Endothelial cell of umbilical vein (primary cell): ENCODE data around the gene SMNDC1. TPM values are rescaled to one million over a fixed set of nuclear protein-coding genes. Genes with fewer than 3 reads are reported as not detected.

Source experiments
- BruUV-seq: library from RNA; stranded (reverse); fragments of 400-500 nt; replicated peaks from 2 replicates; lab custom pipeline; 2021; lab: Mats Ljungman, UMichigan
- CTCF ChIA-PET: fragments of 300-600, 350-600 bp; sonication (Branson Sonifier 250); formaldehyde crosslinking; loops from one replicate; lab custom pipeline; 2021; ENCODE audit warnings: antibody characterized with exemption, inconsistent platforms; lab: Charles Lee
- POLR2A ChIA-PET: fragments of 300-600, 350-600 bp; sonication (Branson Sonifier 250); formaldehyde crosslinking; loops from one replicate; lab custom pipeline; 2021; ENCODE audit warnings: antibody characterized with exemption, inconsistent platforms; lab: Charles Lee
- DNase-seq: peaks from one replicate; pipeline ENCODE4 v3.0.0-alpha.2; 2011; ENCODE audit warnings: low read depth, low spot score
- FAIRE-seq: peaks from 2 replicates; lab custom pipeline; 2011; peaks lifted over from hg19 to GRCh38; lab: Jason Lieb, UNC
- H2AFZ ChIP-seq: 2 replicates; pipeline ENCODE4 v1.6.0; 2012; ENCODE audit warnings: low read depth, low read length, control low read depth, inconsistent platforms
- H3K27ac ChIP-seq: 2 replicates; pipeline ENCODE4 v1.5.1; 2011; ENCODE audit warnings: low read depth, mild to moderate bottlenecking, control low read depth, low read length, moderate library complexity; ENCODE audit not compliant: insufficient read depth
- H3K27me3 ChIP-seq, 2 experiments: 2 replicates each; pipeline versions ENCODE4 v1.6.0 to v1.6.1; 2011; ENCODE audit warnings: low read length in 2 of 2, mixed read lengths in 1 of 2; ENCODE audit not compliant: control insufficient read depth in 2 of 2, insufficient read depth in 2 of 2
- H3K36me3 ChIP-seq, 2 experiments: 2 replicates in 1 of 2; 3 replicates in 1 of 2; pipeline ENCODE4 v1.5.1; 2011; ENCODE audit warnings: low read length in 2 of 2, mild to moderate bottlenecking in 1 of 2, moderate library complexity in 1 of 2; ENCODE audit not compliant: control insufficient read depth in 2 of 2, insufficient read depth in 2 of 2; ENCODE audit errors: extremely low read depth in 1 of 2
- H3K4me1 ChIP-seq: 3 replicates; pipeline ENCODE4 v1.5.1; 2011; ENCODE audit warnings: mild to moderate bottlenecking, low read length; ENCODE audit not compliant: control insufficient read depth, insufficient read depth; ENCODE audit errors: extremely low read depth
- H3K4me2 ChIP-seq: 2 replicates; pipeline ENCODE4 v1.6.1; 2011; ENCODE audit warnings: low read length, control low read depth, mixed read lengths; ENCODE audit not compliant: insufficient read depth
- H3K4me3 ChIP-seq, 3 experiments: fragments of 200-600 bp in 1 of 3; sonication (generic), shearing (Covaris generic) in 1 of 3; replicated peaks in 1 of 3; 2 replicates each; pipeline ENCODE4 v1.5.1; 2011 to 2016; ENCODE audit warnings: control low read depth in 3 of 3, low read length in 3 of 3, mild to moderate bottlenecking in 2 of 3, inconsistent platforms in 1 of 3, low read depth in 1 of 3, moderate library complexity in 1 of 3; ENCODE audit not compliant: insufficient read depth in 1 of 3
- H3K79me2 ChIP-seq: 2 replicates; pipeline ENCODE4 v1.6.0; 2012; ENCODE audit warnings: low read length, inconsistent platforms; ENCODE audit not compliant: control insufficient read depth, insufficient read depth
- H3K9ac ChIP-seq: replicated peaks from 2 replicates; pipeline ENCODE3; 2011; ENCODE audit warnings: low read length, control low read depth; ENCODE audit not compliant: insufficient read depth; ENCODE audit errors: extremely low read depth
- H3K9me1 ChIP-seq: replicated peaks from 3 replicates; pipeline ENCODE4 v1.6.0; 2011; ENCODE audit warnings: mild to moderate bottlenecking, low read length; ENCODE audit not compliant: control insufficient read depth, insufficient read depth; ENCODE audit errors: extremely low read depth
- H3K9me3 ChIP-seq: replicated peaks from 2 replicates; pipeline ENCODE4 v1.5.1; 2012; ENCODE audit warnings: low read length, inconsistent platforms; ENCODE audit not compliant: control insufficient read depth, insufficient read depth
- H4K20me1 ChIP-seq: replicated peaks from 2 replicates; pipeline ENCODE3; 2011; ENCODE audit warnings: mild to moderate bottlenecking, low read length; ENCODE audit not compliant: control insufficient read depth, insufficient read depth; ENCODE audit errors: extremely low read depth
- CTCF ChIP-seq, 2 donors: IDR thresholded peaks; 1 replicate in 1 of 2; 2 replicates in 1 of 2; pipeline ENCODE4 v1.5.1; 2011; ENCODE audit warnings: low read length in 2 of 2, mild to moderate bottlenecking in 2 of 2, moderate library complexity in 2 of 2, control low read depth in 1 of 2, inconsistent platforms in 1 of 2, low read depth in 1 of 2; ENCODE audit not compliant: insufficient read depth in 1 of 2; ENCODE audit errors: extremely low read depth in 1 of 2
- EZH2 ChIP-seq: IDR thresholded peaks from 2 replicates; pipeline ENCODE4 v1.6.1; 2012; ENCODE audit warnings: borderline replicate concordance, low read depth, mild to moderate bottlenecking, moderate library complexity, low read length, inconsistent platforms; ENCODE audit not compliant: severe bottlenecking
- FOS ChIP-seq: IDR thresholded peaks from 2 replicates; pipeline ENCODE4 v1.6.1; 2011; ENCODE audit warnings: mild to moderate bottlenecking, low read length, moderate library complexity, borderline replicate concordance; ENCODE audit not compliant: insufficient read depth
- GATA2 ChIP-seq: IDR thresholded peaks from 2 replicates; pipeline ENCODE4 v1.7.0; 2011; ENCODE audit warnings: low read depth, mild to moderate bottlenecking, moderate library complexity, mixed read lengths, low read length; ENCODE audit not compliant: insufficient read length, insufficient read depth
- JUN ChIP-seq: IDR thresholded peaks from 2 replicates; pipeline ENCODE4 v1.6.1; 2011; ENCODE audit warnings: borderline replicate concordance, low read depth; ENCODE audit not compliant: insufficient read length, insufficient read depth
- MYC ChIP-seq: IDR thresholded peaks from one replicate; pipeline ENCODE4 v1.6.1; 2011; ENCODE audit warnings: mild to moderate bottlenecking, low read depth, low read length
- POLR2A ChIP-seq: IDR thresholded peaks from 2 replicates; pipeline ENCODE4 v1.6.1; 2012; ENCODE audit warnings: low read depth, mild to moderate bottlenecking, control low read depth, low read length
- POLR2AphosphoS5 ChIP-seq: IDR thresholded peaks from 2 replicates; pipeline ENCODE4 v1.6.1; 2012; ENCODE audit warnings: low read depth, mild to moderate bottlenecking, control low read depth, low read length, moderate library complexity; ENCODE audit not compliant: insufficient read depth
- dilution Hi-C: fragments of 300-500 bp; cut with MboI; formaldehyde crosslinking; loops from one replicate; pipeline ENCODE4 v1.15.0; 2019; ENCODE audit warnings: low sequenced_read_pairs; ENCODE audit not compliant: extremely low pct_ligation_motif_present
- intact Hi-C: fragments of 100-400 bp; cut with micrococcal nuclease; formaldehyde crosslinking; loops from one replicate; pipeline ENCODE4 v1.10.0; 2022
- polyA plus RNA-seq, 4 experiments: library from polyadenylated mRNA; depleted of rRNA in 3 of 4; stranded (reverse) in 3 of 4; unstranded in 1 of 4; fragments of >200 nt; gene quantifications; 2 replicates each; pipeline versions ENCODE4 v1.2.1 to v1.2.3, GENCODE V29; 2011 to 2012; ENCODE audit warnings: missing spikeins in 1 of 4
- total RNA-seq: library from RNA; stranded (reverse); gene quantifications from 2 replicates; pipeline ENCODE4 v1.2.3, GENCODE V29; 2021
- TF ChIP-seq, protein P1 (sequence below): IDR thresholded peaks from 2 replicates; pipeline ENCODE4 v1.6.1; 2011; ENCODE audit not compliant: insufficient read depth, insufficient read length

Gene SMNDC1
- total and polyA plus RNA-seq, 2 donors (not counting 3 experiments of a cell fraction or from before 2014, with no cell fraction given): 7.1 to 39.3 TPM

DNA sequence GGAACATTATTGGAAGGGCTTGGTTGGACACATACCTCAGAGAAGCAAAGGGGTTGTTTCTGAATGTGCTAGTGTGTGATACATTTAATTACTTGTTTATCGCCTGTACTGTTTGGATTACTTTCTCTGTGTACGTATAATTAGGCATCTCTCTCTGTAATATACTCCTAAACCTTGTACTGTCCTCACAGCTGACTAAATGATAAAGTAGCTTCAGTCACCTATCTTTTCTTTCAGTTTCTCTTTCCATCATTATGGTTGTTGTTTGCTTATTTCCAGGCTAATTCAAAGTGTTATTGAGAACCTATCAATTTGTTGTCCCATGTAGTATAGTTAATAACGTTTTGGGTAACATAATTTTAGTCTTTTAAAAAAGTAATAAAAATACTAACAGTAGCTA lies 63.3 kb downstream of the SMNDC1 start:
- no TSS peak for BruUV-seq
- H3K9me1 ChIP-seq: no peaks in the 10 kb centered on the region
- no peak overlapping the region for H3K4me2 ChIP-seq
- no peak overlapping the region for H3K27ac ChIP-seq
- H3K9me3 ChIP-seq: no peaks in the 10 kb centered on the region
- H3K4me3 ChIP-seq: no peak overlapping the region
- POLR2A ChIA-PET: interaction anchor here (0.6 kb wide), 1 partner anchor 15 kb away, joined by 6 read pairs; no protein-coding TSS in a partner anchor
- no peaks in the 10 kb centered on the region for H3K79me2 ChIP-seq
- no peak overlapping the region for H2AFZ ChIP-seq
- H4K20me1 ChIP-seq: no peaks in the 10 kb centered on the region
- CTCF ChIA-PET: interaction anchor here (1.5 to 1.9 kb wide), 2 partner anchors 14 to 357 kb away, joined by 3 to 11 read pairs; no protein-coding TSS in a partner anchor
- TF ChIP-seq POLR2AphosphoS5 (no peak), CTCF (IDR thresholded peaks at IDR 0.05; ENCODE audit: extremely low read depth in 1 of 2, insufficient read depth in 1 of 2, low read depth in 1 of 2, low read length in 2 of 2) (no peak), MYC (no peak), JUN (no peak), POLR2A (no peak), FOS (no peak), EZH2 (no peak), GATA2 (no peak)
- TF ChIP-seq, protein P1, sequence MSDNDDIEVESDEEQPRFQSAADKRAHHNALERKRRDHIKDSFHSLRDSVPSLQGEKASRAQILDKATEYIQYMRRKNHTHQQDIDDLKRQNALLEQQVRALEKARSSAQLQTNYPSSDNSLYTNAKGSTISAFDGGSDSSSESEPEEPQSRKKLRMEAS: no peak
- H3K4me1 ChIP-seq: no peaks in the 10 kb centered on the region
- no peak overlapping the region for H3K9ac ChIP-seq
- no peak for FAIRE-seq
- no peak for DNase-seq
- dilution Hi-C loops: no loop called here
- intact Hi-C loops: no loop called here
- no peaks in the 10 kb centered on the region for H3K27me3 ChIP-seq
- H3K36me3 ChIP-seq: no peaks in the 10 kb centered on the region

Other genes with a start within 250 kb of the SMNDC1 start
- gene MXI1, start 97.3 kb downstream of the SMNDC1 start, total RNA-seq: 4.7 and 8.5 TPM in 2 replicates
- 2.7 and 3.0 TPM in 2 replicates for gene MXI1, start 97.3 kb downstream of the SMNDC1 start, polyA plus RNA-seq
- 12.2 and 12.6 TPM in 2 replicates for gene DUSP5, start 193.0 kb upstream of the SMNDC1 start, total RNA-seq
- 17.5 and 25.2 TPM in 2 replicates for gene DUSP5, start 193.0 kb upstream of the SMNDC1 start, polyA plus RNA-seq